ENCODE measurements around the gene CACNB1.

DNA sequence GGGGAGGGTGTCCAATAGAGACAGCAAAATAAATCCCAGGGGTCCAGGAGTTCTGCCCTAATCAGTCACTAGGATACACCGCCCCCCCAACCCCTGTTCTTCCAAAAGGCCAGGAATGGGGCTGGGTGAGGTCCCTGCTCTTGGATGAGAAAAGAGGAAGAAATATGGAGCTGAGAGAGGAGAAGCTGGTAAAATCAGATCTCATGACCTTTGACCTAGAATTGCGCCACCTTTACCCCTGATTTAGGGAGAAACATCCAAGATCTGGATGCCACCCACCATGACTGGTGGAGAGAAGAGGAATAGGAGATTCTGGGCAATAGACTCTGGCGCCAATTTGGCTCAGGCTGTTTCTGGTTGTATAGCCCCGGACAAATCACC lies 707 bp upstream of the CACNB1 start:
- no peak for TF ChIP-seq POLR2AphosphoS5 (IDR thresholded peaks at IDR 0.05; ENCODE audit: low read depth, low read length)
- TF ChIP-seq MXI1 (IDR thresholded peaks at IDR 0.05; ENCODE audit: low read depth, low read length), result no peak
- TF ChIP-seq, protein P1, sequence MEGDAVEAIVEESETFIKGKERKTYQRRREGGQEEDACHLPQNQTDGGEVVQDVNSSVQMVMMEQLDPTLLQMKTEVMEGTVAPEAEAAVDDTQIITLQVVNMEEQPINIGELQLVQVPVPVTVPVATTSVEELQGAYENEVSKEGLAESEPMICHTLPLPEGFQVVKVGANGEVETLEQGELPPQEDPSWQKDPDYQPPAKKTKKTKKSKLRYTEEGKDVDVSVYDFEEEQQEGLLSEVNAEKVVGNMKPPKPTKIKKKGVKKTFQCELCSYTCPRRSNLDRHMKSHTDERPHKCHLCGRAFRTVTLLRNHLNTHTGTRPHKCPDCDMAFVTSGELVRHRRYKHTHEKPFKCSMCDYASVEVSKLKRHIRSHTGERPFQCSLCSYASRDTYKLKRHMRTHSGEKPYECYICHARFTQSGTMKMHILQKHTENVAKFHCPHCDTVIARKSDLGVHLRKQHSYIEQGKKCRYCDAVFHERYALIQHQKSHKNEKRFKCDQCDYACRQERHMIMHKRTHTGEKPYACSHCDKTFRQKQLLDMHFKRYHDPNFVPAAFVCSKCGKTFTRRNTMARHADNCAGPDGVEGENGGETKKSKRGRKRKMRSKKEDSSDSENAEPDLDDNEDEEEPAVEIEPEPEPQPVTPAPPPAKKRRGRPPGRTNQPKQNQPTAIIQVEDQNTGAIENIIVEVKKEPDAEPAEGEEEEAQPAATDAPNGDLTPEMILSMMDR (IDR thresholded peaks at IDR 0.05), result no peak
- no peak for TF ChIP-seq EZH2phosphoT487 (IDR thresholded peaks at IDR 0.05; ENCODE audit: borderline replicate concordance, low read depth)
- no peak for TF ChIP-seq TAF1 (IDR thresholded peaks at IDR 0.05; ENCODE audit: borderline replicate concordance, low read depth, low read length)
- TF ChIP-seq, protein P2, sequence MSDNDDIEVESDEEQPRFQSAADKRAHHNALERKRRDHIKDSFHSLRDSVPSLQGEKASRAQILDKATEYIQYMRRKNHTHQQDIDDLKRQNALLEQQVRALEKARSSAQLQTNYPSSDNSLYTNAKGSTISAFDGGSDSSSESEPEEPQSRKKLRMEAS (IDR thresholded peaks at IDR 0.05; ENCODE audit: low read depth), result no peak
- TF ChIP-seq, protein P3, sequence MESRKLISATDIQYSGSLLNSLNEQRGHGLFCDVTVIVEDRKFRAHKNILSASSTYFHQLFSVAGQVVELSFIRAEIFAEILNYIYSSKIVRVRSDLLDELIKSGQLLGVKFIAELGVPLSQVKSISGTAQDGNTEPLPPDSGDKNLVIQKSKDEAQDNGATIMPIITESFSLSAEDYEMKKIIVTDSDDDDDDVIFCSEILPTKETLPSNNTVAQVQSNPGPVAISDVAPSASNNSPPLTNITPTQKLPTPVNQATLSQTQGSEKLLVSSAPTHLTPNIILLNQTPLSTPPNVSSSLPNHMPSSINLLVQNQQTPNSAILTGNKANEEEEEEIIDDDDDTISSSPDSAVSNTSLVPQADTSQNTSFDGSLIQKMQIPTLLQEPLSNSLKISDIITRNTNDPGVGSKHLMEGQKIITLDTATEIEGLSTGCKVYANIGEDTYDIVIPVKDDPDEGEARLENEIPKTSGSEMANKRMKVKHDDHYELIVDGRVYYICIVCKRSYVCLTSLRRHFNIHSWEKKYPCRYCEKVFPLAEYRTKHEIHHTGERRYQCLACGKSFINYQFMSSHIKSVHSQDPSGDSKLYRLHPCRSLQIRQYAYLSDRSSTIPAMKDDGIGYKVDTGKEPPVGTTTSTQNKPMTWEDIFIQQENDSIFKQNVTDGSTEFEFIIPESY (IDR thresholded peaks at IDR 0.05; ENCODE audit: borderline replicate concordance, low read depth), result no peak
- TF ChIP-seq, protein P4, sequence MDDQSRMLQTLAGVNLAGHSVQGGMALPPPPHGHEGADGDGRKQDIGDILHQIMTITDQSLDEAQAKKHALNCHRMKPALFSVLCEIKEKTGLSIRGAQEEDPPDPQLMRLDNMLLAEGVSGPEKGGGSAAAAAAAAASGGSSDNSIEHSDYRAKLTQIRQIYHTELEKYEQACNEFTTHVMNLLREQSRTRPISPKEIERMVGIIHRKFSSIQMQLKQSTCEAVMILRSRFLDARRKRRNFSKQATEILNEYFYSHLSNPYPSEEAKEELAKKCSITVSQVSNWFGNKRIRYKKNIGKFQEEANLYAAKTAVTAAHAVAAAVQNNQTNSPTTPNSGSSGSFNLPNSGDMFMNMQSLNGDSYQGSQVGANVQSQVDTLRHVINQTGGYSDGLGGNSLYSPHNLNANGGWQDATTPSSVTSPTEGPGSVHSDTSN (IDR thresholded peaks at IDR 0.05), result no peak
- no peak for TF ChIP-seq SIN3A (IDR thresholded peaks at IDR 0.05; ENCODE audit: borderline replicate concordance, low read depth, low read length)
- TF ChIP-seq, protein P5, sequence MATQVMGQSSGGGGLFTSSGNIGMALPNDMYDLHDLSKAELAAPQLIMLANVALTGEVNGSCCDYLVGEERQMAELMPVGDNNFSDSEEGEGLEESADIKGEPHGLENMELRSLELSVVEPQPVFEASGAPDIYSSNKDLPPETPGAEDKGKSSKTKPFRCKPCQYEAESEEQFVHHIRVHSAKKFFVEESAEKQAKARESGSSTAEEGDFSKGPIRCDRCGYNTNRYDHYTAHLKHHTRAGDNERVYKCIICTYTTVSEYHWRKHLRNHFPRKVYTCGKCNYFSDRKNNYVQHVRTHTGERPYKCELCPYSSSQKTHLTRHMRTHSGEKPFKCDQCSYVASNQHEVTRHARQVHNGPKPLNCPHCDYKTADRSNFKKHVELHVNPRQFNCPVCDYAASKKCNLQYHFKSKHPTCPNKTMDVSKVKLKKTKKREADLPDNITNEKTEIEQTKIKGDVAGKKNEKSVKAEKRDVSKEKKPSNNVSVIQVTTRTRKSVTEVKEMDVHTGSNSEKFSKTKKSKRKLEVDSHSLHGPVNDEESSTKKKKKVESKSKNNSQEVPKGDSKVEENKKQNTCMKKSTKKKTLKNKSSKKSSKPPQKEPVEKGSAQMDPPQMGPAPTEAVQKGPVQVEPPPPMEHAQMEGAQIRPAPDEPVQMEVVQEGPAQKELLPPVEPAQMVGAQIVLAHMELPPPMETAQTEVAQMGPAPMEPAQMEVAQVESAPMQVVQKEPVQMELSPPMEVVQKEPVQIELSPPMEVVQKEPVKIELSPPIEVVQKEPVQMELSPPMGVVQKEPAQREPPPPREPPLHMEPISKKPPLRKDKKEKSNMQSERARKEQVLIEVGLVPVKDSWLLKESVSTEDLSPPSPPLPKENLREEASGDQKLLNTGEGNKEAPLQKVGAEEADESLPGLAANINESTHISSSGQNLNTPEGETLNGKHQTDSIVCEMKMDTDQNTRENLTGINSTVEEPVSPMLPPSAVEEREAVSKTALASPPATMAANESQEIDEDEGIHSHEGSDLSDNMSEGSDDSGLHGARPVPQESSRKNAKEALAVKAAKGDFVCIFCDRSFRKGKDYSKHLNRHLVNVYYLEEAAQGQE (IDR thresholded peaks at IDR 0.05; ENCODE audit: low read depth, low read length), result no peak
